Panc1 (cell line): ENCODE data around the gene BBX. TPM values are rescaled to one million over a fixed set of nuclear protein-coding genes. Genes with fewer than 3 reads are reported as not detected.

ENCODE experiments used
- ATAC-seq: fragments of 200-7000 bp; cut with Tn5 transposase; 2 replicates; pipeline ENCODE4 v1.9.1; 2020; ENCODE audit warnings: mild to moderate bottlenecking, moderate library complexity
- BruUV-seq: library from RNA; stranded (reverse); fragments of 400-500 nt; replicated peaks from 2 replicates; lab custom pipeline; 2021; lab: Mats Ljungman, UMichigan
- CTCF ChIA-PET: fragments of 300-600 bp; sonication (Branson Sonifier 250); formaldehyde crosslinking; loops from one replicate; lab custom pipeline; 2022; ENCODE audit warnings: antibody characterized with exemption; lab: Charles Lee
- POLR2A ChIA-PET: fragments of 300-600 bp; sonication (Branson Sonifier 250); formaldehyde crosslinking; loops from one replicate; lab custom pipeline; 2022; ENCODE audit warnings: antibody characterized with exemption; lab: Charles Lee
- DNase-seq: peaks from one replicate; pipeline ENCODE4 v3.0.0-alpha.2; 2010; ENCODE audit warnings: low read depth, low spot score
- H3K27ac ChIP-seq: 2 replicates; pipeline ENCODE4 v1.5.1; 2011; ENCODE audit warnings: mild to moderate bottlenecking, low read length, inconsistent platforms
- H3K27me3 ChIP-seq: fragments of 200-500 bp; sonication (Bioruptor generic); 2 replicates; pipeline ENCODE4 v1.6.0; 2014; ENCODE audit warnings: low read length, inconsistent platforms; ENCODE audit not compliant: control insufficient read depth, insufficient read depth
- H3K36me3 ChIP-seq: fragments of 200-500 bp; sonication (Bioruptor generic); 2 replicates; pipeline ENCODE4 v1.5.1; 2014; ENCODE audit warnings: inconsistent platforms, mild to moderate bottlenecking, low read length, moderate library complexity; ENCODE audit not compliant: control insufficient read depth, insufficient read depth
- H3K4me1 ChIP-seq: 2 replicates; pipeline ENCODE4 v1.5.1; 2011; ENCODE audit warnings: inconsistent platforms, mild to moderate bottlenecking, low read length, moderate library complexity; ENCODE audit not compliant: control insufficient read depth, insufficient read depth
- H3K4me3 ChIP-seq, 2 experiments: 2 replicates each; pipeline ENCODE4 v1.5.1; 2011 to 2012; ENCODE audit warnings: low read depth in 2 of 2, low read length in 2 of 2, mild to moderate bottlenecking in 2 of 2, inconsistent platforms in 1 of 2, moderate library complexity in 1 of 2
- H3K9me3 ChIP-seq: fragments of 200-500 bp; sonication (Bioruptor generic); 2 replicates; pipeline ENCODE4 v1.5.1; 2014; ENCODE audit warnings: low read depth, mild to moderate bottlenecking, inconsistent platforms, low read length, moderate library complexity; ENCODE audit not compliant: control insufficient read depth, insufficient read depth
- POLR2AphosphoS5 ChIP-seq: IDR thresholded peaks from 2 replicates; pipeline ENCODE4 v1.6.1; 2012; ENCODE audit warnings: mild to moderate bottlenecking, low read depth, low read length, moderate library complexity
- SIN3A ChIP-seq: IDR thresholded peaks from 2 replicates; pipeline ENCODE4 v1.6.1; 2012; ENCODE audit warnings: low read depth, mild to moderate bottlenecking, low read length, moderate library complexity, borderline replicate concordance; ENCODE audit not compliant: insufficient read depth
- TCF7L2 ChIP-seq: IDR thresholded peaks from 2 replicates; pipeline ENCODE4 v1.6.1; 2011; ENCODE audit warnings: mild to moderate bottlenecking, low read depth, low read length, inconsistent platforms
- in situ Hi-C: cut with HindIII; loops from 2 replicates; pipeline ENCODE4 v1.10.0; 2016; ENCODE audit warnings: low sequenced_read_pairs, low pct_unique_long_range_greater_than_20kb
- intact Hi-C: fragments of 100-400 bp; cut with micrococcal nuclease; formaldehyde crosslinking; loops from one replicate; pipeline ENCODE4 v1.10.0; 2022; ENCODE audit not compliant: unreplicated experiment
- total RNA-seq: library from RNA; stranded (reverse); gene quantifications from one replicate; pipeline ENCODE4 v1.2.1, GENCODE V29; 2021; ENCODE audit not compliant: unreplicated experiment
- TF ChIP-seq, protein P1 (sequence below): fragments of 450-650 bp; IDR thresholded peaks from 2 replicates; pipeline ENCODE4 v1.5.1; 2017; ENCODE audit warnings: mild to moderate bottlenecking
- TF ChIP-seq, protein P2 (sequence below), 2 experiments: IDR thresholded peaks; 2 replicates each; pipeline ENCODE4 v1.6.1; 2011 to 2012; ENCODE audit warnings: low read depth in 2 of 2, control low read depth in 1 of 2, low read length in 1 of 2, mild to moderate bottlenecking in 1 of 2, moderate library complexity in 1 of 2; ENCODE audit not compliant: insufficient read depth in 1 of 2

The BBX gene
- total RNA-seq, 1 experiment from 2014 or later = 28.5 TPM

DNA sequence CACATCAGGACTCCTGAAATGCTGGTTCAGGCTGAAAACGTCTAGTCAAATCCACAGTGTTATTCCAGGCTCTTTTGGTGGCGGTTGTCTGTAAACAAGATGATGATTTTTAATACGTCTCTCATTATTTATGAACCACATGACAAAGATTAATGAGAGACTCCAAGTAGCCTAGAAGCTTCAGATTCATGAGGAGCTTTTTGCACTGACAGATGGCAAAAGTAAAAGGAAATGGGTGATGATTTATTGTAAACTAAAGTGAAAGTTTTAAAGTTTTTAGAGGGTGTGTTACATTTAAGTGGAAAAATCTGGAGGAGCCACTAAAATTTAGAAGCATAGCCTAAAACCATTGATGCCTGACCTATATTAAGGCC, 77.0 kb downstream of the BBX start:
- ATAC-seq = no peak; the same call in 1 of the 2 replicates
- H3K4me1 ChIP-seq = 0 out of 2 replicates have a peak, but pooled peaks cover 6% of the 10 kb centered on the region
- peak overlapping the region; percentile 64 for H3K27ac ChIP-seq
- POLR2A ChIA-PET = interaction anchor here (1.3 kb wide), 1 partner anchor 10 kb away, joined by 4 read pairs; no protein-coding TSS in a partner anchor
- no peak for DNase-seq
- intact Hi-C loops = no loop called here
- BruUV-seq = no TSS peak
- TF ChIP-seq SIN3A (no peak), TCF7L2 (no peak), POLR2AphosphoS5 (no peak)
- in situ Hi-C loops = no loop called here
- H3K4me3 ChIP-seq = peak overlapping the region; percentile 29 to 51
- no peaks in the 10 kb centered on the region for H3K27me3 ChIP-seq
- H3K36me3 ChIP-seq = no peaks in the 10 kb centered on the region
- H3K9me3 ChIP-seq = no peaks in the 10 kb centered on the region
- CTCF ChIA-PET = no interaction called here

DNA sequence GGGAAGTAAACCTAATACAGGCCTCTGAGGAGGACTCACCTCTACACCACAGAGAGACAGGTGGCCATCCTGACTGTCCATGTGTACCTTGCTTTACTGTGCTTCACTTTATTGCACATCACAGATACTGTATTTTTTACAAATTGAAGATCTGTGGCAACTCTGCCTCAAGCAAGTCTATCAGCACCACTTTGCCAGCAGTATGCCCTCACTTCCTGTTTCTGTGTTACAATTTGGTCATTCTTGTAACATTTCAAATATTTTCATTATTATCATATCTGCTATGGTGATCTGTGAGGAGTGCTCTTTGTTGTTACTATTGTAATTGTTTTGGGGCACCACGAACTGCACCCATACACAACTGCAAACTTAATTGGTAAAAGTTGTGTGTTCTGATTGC, 78.0 kb downstream of the BBX start:
- BruUV-seq = no TSS peak
- Histone ChIP-seq H3K9me3 (no peaks in the 10 kb centered on the region), H3K27ac (no peak overlapping the region), H3K4me1 (0 out of 2 replicates have a peak, but pooled peaks cover 6% of the 10 kb centered on the region), H3K36me3 (no peaks in the 10 kb centered on the region), H3K27me3 (no peaks in the 10 kb centered on the region), H3K4me3 (no peak overlapping the region)
- TF ChIP-seq, protein P1, sequence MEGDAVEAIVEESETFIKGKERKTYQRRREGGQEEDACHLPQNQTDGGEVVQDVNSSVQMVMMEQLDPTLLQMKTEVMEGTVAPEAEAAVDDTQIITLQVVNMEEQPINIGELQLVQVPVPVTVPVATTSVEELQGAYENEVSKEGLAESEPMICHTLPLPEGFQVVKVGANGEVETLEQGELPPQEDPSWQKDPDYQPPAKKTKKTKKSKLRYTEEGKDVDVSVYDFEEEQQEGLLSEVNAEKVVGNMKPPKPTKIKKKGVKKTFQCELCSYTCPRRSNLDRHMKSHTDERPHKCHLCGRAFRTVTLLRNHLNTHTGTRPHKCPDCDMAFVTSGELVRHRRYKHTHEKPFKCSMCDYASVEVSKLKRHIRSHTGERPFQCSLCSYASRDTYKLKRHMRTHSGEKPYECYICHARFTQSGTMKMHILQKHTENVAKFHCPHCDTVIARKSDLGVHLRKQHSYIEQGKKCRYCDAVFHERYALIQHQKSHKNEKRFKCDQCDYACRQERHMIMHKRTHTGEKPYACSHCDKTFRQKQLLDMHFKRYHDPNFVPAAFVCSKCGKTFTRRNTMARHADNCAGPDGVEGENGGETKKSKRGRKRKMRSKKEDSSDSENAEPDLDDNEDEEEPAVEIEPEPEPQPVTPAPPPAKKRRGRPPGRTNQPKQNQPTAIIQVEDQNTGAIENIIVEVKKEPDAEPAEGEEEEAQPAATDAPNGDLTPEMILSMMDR = 0 out of 2 replicates have a peak, but pooled peaks have one; percentile 10
- no peak for TF ChIP-seq POLR2AphosphoS5
- in situ Hi-C loops (no loop called here), intact Hi-C loops (no loop called here)
- no peak for ATAC-seq
- ChIA-PET POLR2A (no interaction called here), CTCF (no interaction called here)
- no peak for DNase-seq

DNA sequence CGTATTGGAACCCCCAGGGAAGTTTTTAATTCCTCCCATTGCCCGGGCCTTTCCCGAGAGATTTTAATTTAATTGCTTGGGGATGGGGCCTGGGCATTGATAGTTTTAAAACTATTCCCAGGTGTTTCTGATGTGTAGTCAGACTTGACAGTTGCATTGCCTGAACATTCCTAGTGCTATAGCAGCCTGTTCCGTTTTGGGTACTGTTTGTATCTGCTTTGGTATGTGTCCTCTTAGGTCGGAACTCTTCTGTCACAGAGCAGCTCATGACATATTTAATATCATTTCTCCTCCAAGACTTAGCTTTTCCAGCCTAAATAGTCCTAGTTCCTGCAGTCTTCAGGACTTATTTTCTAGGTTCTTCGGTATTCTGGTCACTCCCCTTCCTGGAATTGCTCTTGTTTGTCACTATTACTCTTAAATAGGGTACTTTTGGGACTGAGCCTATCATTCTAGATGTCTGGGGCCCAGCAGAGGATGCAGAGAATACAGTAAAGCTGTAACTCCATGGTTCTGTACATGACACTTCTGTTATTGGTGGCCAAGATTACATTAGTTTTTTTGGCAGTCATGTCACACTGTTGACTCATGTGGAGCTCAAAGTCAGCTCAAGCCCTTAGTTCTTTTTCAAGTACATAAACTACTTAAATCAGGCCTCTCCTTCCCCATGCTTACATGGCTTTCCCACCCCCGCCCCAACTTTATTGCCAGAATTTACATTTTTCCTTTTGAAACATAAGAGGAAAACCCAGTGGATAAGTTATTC, 81.5 kb downstream of the BBX start:
- Histone ChIP-seq H3K36me3 (no peaks in the 10 kb centered on the region), H3K27ac (no peak overlapping the region), H3K9me3 (no peaks in the 10 kb centered on the region), H3K27me3 (no peaks in the 10 kb centered on the region), H3K4me3 (no peak overlapping the region), H3K4me1 (no peaks in the 10 kb centered on the region)
- CTCF ChIA-PET = no interaction called here
- in situ Hi-C loops = no loop called here
- TF ChIP-seq, protein P2, sequence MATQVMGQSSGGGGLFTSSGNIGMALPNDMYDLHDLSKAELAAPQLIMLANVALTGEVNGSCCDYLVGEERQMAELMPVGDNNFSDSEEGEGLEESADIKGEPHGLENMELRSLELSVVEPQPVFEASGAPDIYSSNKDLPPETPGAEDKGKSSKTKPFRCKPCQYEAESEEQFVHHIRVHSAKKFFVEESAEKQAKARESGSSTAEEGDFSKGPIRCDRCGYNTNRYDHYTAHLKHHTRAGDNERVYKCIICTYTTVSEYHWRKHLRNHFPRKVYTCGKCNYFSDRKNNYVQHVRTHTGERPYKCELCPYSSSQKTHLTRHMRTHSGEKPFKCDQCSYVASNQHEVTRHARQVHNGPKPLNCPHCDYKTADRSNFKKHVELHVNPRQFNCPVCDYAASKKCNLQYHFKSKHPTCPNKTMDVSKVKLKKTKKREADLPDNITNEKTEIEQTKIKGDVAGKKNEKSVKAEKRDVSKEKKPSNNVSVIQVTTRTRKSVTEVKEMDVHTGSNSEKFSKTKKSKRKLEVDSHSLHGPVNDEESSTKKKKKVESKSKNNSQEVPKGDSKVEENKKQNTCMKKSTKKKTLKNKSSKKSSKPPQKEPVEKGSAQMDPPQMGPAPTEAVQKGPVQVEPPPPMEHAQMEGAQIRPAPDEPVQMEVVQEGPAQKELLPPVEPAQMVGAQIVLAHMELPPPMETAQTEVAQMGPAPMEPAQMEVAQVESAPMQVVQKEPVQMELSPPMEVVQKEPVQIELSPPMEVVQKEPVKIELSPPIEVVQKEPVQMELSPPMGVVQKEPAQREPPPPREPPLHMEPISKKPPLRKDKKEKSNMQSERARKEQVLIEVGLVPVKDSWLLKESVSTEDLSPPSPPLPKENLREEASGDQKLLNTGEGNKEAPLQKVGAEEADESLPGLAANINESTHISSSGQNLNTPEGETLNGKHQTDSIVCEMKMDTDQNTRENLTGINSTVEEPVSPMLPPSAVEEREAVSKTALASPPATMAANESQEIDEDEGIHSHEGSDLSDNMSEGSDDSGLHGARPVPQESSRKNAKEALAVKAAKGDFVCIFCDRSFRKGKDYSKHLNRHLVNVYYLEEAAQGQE (IDR thresholded peaks at IDR 0.05; ENCODE audit: insufficient read depth in 1 of 2, low read depth in 2 of 2, low read length in 1 of 2) = no peak
- TF ChIP-seq POLR2AphosphoS5 (no peak), SIN3A (no peak), TCF7L2 (no peak)
- TF ChIP-seq, protein P1 = no peak
- no peak for ATAC-seq
- POLR2A ChIA-PET = no interaction called here
- intact Hi-C loops = no loop called here
- BruUV-seq = no TSS peak
- no peak for DNase-seq
